ENCODE measurements around the gene PLA2G6. TPM values are rescaled to one million over a fixed set of nuclear protein-coding genes. Genes with fewer than 3 reads are reported as not detected.

Gene PLA2G6
- total and polyA plus RNA-seq, 2 of the 13 experiments (the other 11 are each of a cell fraction or from before 2014, with no cell fraction given), result 4.8 to 11.5 TPM

DNA sequence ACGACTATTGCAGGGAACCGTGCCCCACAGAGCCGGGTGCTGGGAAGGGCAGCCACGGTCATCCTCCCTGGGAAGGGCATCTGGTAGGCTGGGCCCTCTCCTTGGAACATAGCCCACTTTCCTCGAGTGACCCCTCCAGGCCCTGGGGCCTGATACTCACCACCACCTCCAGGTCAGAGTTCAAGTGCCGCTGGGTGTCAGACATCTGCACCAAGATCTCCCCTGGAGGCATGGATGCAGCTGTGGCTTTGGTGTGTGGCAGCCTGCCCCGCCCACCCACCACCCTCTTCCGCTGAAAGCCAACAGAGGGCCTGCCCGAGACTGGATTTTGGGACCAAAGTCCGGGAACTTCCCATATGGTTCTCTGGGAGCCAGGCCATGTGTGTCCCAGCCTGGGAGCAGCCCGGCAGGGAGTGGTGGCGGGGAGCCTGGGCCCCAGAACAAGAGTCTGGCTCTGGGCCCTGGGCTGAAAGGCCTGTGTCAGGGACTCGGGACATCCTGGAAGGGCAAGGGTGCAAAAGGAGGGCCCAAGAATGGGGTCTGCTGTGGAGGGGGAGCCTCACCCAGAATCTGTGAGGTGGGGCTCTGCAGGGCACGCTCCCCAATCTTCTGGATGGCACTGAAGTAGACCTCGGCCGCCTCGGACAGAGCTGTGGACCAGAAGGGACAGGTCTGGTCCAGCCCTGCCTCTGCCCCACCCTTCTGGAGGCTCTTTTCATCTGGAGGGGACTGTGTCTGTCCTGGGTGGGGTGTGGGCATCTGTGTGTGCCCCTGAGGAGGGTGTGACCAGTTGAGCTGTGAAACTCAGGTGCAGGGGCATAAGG lies 73.7 kb downstream of the PLA2G6 start (continued):
- TF ChIP-seq, protein P1, sequence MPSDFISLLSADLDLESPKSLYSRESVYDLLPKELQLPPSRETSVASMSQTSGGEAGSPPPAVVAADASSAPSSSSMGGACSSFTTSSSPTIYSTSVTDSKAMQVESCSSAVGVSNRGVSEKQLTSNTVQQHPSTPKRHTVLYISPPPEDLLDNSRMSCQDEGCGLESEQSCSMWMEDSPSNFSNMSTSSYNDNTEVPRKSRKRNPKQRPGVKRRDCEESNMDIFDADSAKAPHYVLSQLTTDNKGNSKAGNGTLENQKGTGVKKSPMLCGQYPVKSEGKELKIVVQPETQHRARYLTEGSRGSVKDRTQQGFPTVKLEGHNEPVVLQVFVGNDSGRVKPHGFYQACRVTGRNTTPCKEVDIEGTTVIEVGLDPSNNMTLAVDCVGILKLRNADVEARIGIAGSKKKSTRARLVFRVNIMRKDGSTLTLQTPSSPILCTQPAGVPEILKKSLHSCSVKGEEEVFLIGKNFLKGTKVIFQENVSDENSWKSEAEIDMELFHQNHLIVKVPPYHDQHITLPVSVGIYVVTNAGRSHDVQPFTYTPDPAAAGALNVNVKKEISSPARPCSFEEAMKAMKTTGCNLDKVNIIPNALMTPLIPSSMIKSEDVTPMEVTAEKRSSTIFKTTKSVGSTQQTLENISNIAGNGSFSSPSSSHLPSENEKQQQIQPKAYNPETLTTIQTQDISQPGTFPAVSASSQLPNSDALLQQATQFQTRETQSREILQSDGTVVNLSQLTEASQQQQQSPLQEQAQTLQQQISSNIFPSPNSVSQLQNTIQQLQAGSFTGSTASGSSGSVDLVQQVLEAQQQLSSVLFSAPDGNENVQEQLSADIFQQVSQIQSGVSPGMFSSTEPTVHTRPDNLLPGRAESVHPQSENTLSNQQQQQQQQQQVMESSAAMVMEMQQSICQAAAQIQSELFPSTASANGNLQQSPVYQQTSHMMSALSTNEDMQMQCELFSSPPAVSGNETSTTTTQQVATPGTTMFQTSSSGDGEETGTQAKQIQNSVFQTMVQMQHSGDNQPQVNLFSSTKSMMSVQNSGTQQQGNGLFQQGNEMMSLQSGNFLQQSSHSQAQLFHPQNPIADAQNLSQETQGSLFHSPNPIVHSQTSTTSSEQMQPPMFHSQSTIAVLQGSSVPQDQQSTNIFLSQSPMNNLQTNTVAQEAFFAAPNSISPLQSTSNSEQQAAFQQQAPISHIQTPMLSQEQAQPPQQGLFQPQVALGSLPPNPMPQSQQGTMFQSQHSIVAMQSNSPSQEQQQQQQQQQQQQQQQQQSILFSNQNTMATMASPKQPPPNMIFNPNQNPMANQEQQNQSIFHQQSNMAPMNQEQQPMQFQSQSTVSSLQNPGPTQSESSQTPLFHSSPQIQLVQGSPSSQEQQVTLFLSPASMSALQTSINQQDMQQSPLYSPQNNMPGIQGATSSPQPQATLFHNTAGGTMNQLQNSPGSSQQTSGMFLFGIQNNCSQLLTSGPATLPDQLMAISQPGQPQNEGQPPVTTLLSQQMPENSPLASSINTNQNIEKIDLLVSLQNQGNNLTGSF (CRISPR knock-in tag; IDR thresholded peaks at IDR 0.05), result no peak
- TF ChIP-seq ZNF674 (CRISPR knock-in tag; IDR thresholded peaks at IDR 0.05; ENCODE audit: low read depth) (no peak), ZNF850 (CRISPR knock-in tag; conservative IDR thresholded peaks at IDR 0.05) (no peak), ZNF607 (CRISPR knock-in tag; IDR thresholded peaks at IDR 0.05; ENCODE audit: borderline replicate concordance) (no peak), EED (CRISPR knock-in tag; IDR thresholded peaks at IDR 0.05) (no peak), GTF2F1 (IDR thresholded peaks at IDR 0.05; ENCODE audit: low read length) (no peak), POLR2AphosphoS2 (IDR thresholded peaks at IDR 0.05; ENCODE audit: low read depth, low read length) (no peak), TOPORS (CRISPR knock-in tag; IDR thresholded peaks at IDR 0.05) (no peak), RAD21 (CRISPR knock-in tag; IDR thresholded peaks at IDR 0.05) (no peak), MLLT10 (CRISPR knock-in tag; IDR thresholded peaks at IDR 0.05) (no peak), ZNF260 (CRISPR knock-in tag; IDR thresholded peaks at IDR 0.05; ENCODE audit: borderline replicate concordance, low read depth) (no peak), ZNF644 (CRISPR knock-in tag; IDR thresholded peaks at IDR 0.05; ENCODE audit: low read depth) (peak; percentile 79), RBFOX2 (IDR thresholded peaks at IDR 0.05; ENCODE audit: low read depth, low read length) (no peak), ZNF605 (CRISPR knock-in tag; IDR thresholded peaks at IDR 0.05) (no peak; the same call in 1 of the 2 replicates), NFIC (IDR thresholded peaks at IDR 0.05; ENCODE audit: low read length) (no peak), PHF5A (CRISPR knock-in tag; IDR thresholded peaks at IDR 0.05; ENCODE audit: low read depth, unreplicated experiment) (peak; percentile 43)
- TF ChIP-seq, protein P2, sequence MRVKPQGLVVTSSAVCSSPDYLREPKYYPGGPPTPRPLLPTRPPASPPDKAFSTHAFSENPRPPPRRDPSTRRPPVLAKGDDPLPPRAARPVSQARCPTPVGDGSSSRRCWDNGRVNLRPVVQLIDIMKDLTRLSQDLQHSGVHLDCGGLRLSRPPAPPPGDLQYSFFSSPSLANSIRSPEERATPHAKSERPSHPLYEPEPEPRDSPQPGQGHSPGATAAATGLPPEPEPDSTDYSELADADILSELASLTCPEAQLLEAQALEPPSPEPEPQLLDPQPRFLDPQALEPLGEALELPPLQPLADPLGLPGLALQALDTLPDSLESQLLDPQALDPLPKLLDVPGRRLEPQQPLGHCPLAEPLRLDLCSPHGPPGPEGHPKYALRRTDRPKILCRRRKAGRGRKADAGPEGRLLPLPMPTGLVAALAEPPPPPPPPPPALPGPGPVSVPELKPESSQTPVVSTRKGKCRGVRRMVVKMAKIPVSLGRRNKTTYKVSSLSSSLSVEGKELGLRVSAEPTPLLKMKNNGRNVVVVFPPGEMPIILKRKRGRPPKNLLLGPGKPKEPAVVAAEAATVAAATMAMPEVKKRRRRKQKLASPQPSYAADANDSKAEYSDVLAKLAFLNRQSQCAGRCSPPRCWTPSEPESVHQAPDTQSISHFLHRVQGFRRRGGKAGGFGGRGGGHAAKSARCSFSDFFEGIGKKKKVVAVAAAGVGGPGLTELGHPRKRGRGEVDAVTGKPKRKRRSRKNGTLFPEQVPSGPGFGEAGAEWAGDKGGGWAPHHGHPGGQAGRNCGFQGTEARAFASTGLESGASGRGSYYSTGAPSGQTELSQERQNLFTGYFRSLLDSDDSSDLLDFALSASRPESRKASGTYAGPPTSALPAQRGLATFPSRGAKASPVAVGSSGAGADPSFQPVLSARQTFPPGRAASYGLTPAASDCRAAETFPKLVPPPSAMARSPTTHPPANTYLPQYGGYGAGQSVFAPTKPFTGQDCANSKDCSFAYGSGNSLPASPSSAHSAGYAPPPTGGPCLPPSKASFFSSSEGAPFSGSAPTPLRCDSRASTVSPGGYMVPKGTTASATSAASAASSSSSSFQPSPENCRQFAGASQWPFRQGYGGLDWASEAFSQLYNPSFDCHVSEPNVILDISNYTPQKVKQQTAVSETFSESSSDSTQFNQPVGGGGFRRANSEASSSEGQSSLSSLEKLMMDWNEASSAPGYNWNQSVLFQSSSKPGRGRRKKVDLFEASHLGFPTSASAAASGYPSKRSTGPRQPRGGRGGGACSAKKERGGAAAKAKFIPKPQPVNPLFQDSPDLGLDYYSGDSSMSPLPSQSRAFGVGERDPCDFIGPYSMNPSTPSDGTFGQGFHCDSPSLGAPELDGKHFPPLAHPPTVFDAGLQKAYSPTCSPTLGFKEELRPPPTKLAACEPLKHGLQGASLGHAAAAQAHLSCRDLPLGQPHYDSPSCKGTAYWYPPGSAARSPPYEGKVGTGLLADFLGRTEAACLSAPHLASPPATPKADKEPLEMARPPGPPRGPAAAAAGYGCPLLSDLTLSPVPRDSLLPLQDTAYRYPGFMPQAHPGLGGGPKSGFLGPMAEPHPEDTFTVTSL (CRISPR knock-in tag; IDR thresholded peaks at IDR 0.05; ENCODE audit: borderline replicate concordance), result no peak
